A549 (cell line): ENCODE measurements around the gene UBASH3B. TPM values are rescaled to one million over a fixed set of nuclear protein-coding genes. Genes with fewer than 3 reads are reported as not detected.

Experiments
- ATAC-seq, 2 experiments: fragments of 200-7000 bp in 1 of 2; fragments of >200 bp in 1 of 2; cut with Nextera tagmentation in 1 of 2; cut with Tn5 transposase in 1 of 2; 3 replicates each; pipeline versions ENCODE4 v1.8.0 to v1.9.1; 2018 to 2020; ENCODE audit warnings: mild to moderate bottlenecking in 1 of 2, moderate library complexity in 1 of 2
- CTCF ChIA-PET: fragments of 300-600 bp; sonication (Branson Sonifier 250); formaldehyde crosslinking; extraction: SDS; loops from one replicate; lab custom pipeline; 2021; ENCODE audit warnings: antibody characterized with exemption, inconsistent platforms; lab: Yijun Ruan, JAX
- POLR2A ChIA-PET: fragments of 350-600 bp; formaldehyde crosslinking; extraction: SDS; loops from one replicate; lab custom pipeline; 2021; ENCODE audit warnings: antibody characterized with exemption, inconsistent platforms; lab: Yijun Ruan, JAX
- DNase-seq, 2 experiments: peaks; one replicate each; pipeline versions ENCODE4 v3.0.0 to v3.0.0-alpha.2; 2011 to 2016; ENCODE audit warnings: low read depth in 1 of 2, low spot score in 1 of 2
- FAIRE-seq: peaks from 2 replicates; lab custom pipeline; 2011; peaks lifted over from hg19 to GRCh38; lab: Jason Lieb, UNC
- H3K27ac ChIP-seq, 2 experiments: fragments of >200 bp; sonication (Bioruptor Twin); formaldehyde crosslinking; 3 replicates each; pipeline ENCODE4 v1.5.1; 2016 to 2017
- H3K4me1 ChIP-seq: fragments of >200 bp; sonication (Bioruptor Twin); formaldehyde crosslinking; 3 replicates; pipeline ENCODE4 v1.6.1; 2016
- H3K4me2 ChIP-seq: fragments of >200 bp; sonication (Bioruptor Twin); formaldehyde crosslinking; 3 replicates; pipeline ENCODE4 v1.6.1; 2016
- H3K4me3 ChIP-seq: fragments of >200 bp; sonication (Bioruptor Twin); formaldehyde crosslinking; 3 replicates; pipeline ENCODE4 v1.5.1; 2016
- H3K9me3 ChIP-seq: fragments of >200 bp; sonication (Bioruptor Twin); formaldehyde crosslinking; 3 replicates; pipeline ENCODE4 v1.6.1; 2016
- ATOH8 ChIP-seq: fragments of 250-450 bp; sonication (Bioruptor Pico); IDR thresholded peaks from 2 replicates; pipeline ENCODE4 v1.5.0; 2020; ENCODE audit warnings: low read depth, mild to moderate bottlenecking, moderate library complexity
- BCL3 ChIP-seq: fragments of >200 bp; sonication (Bioruptor Twin); formaldehyde crosslinking; IDR thresholded peaks from 3 replicates; pipeline ENCODE4 v1.6.1; 2016
- BHLHE40 ChIP-seq: IDR thresholded peaks from 2 replicates; pipeline ENCODE4 v1.6.1; 2012; ENCODE audit warnings: low read depth, low read length, inconsistent platforms
- CBX2 ChIP-seq: fragments of 200-600 bp; sonication (generic); IDR thresholded peaks from 2 replicates; pipeline ENCODE4 v1.6.1; 2016; ENCODE audit warnings: low read depth, mild to moderate bottlenecking, borderline replicate concordance
- CHD4 ChIP-seq: fragments of 200-600 bp; sonication (generic); IDR thresholded peaks from 2 replicates; pipeline ENCODE4 v1.6.1; 2016; ENCODE audit warnings: antibody characterized with exemption, mild to moderate bottlenecking, borderline replicate concordance
- EHMT2 ChIP-seq: fragments of 200-600 bp; sonication (generic); IDR thresholded peaks from 2 replicates; pipeline ENCODE4 v1.6.1; 2016; ENCODE audit warnings: antibody characterized with exemption, low read depth, mild to moderate bottlenecking, moderate library complexity
- EP300 ChIP-seq, 2 experiments: fragments of >200 bp; sonication (Bioruptor Twin); formaldehyde crosslinking; IDR thresholded peaks; 2 replicates in 1 of 2; 3 replicates in 1 of 2; pipeline ENCODE4 v1.6.1; 2016 to 2017
- HES2 ChIP-seq: fragments of >200 bp; sonication (Bioruptor Twin); formaldehyde crosslinking; IDR thresholded peaks from 2 replicates; pipeline ENCODE4 v1.6.1; 2016
- HOXB13 ChIP-seq: fragments of 250-450 bp; sonication (Bioruptor Pico); IDR thresholded peaks from 2 replicates; pipeline ENCODE4 v1.5.0; 2020; ENCODE audit warnings: low read depth, mild to moderate bottlenecking, moderate library complexity
- HOXB5 ChIP-seq: fragments of 250-450 bp; sonication (Bioruptor Pico); IDR thresholded peaks from 2 replicates; pipeline ENCODE4 v1.5.0; 2020; ENCODE audit warnings: mild to moderate bottlenecking, moderate library complexity
- JUNB ChIP-seq: fragments of >200 bp; sonication (Bioruptor Twin); formaldehyde crosslinking; IDR thresholded peaks from 2 replicates; pipeline ENCODE4 v1.6.1; 2016
- MAFK ChIP-seq: fragments of 450-650 bp; IDR thresholded peaks from 2 replicates; pipeline ENCODE4 v1.6.1; 2014; ENCODE audit not compliant: partially characterized antibody
- MAX ChIP-seq: IDR thresholded peaks from 2 replicates; pipeline ENCODE4 v1.6.1; 2012
- MAZ ChIP-seq: fragments of 150-350 bp; IDR thresholded peaks from 2 replicates; pipeline ENCODE4 v1.6.1; 2014; ENCODE audit warnings: antibody characterized with exemption, low read depth, low read length, borderline replicate concordance
- NFE2L2 ChIP-seq: fragments of 150-350 bp; conservative IDR thresholded peaks from 2 replicates; pipeline ENCODE4 v1.6.1; 2014; ENCODE audit warnings: low read length
- NPAS2 ChIP-seq: fragments of 250-450 bp; sonication (Bioruptor Pico); IDR thresholded peaks from 2 replicates; pipeline ENCODE4 v1.8.0; 2022; ENCODE audit warnings: mild to moderate bottlenecking, moderate library complexity, borderline replicate concordance
- PHF8 ChIP-seq: fragments of 200-600 bp; sonication (generic); IDR thresholded peaks from 2 replicates; pipeline ENCODE4 v1.6.1; 2016; ENCODE audit warnings: low read depth, mild to moderate bottlenecking, antibody characterized with exemption, moderate library complexity, borderline replicate concordance
- POLR2A ChIP-seq: IDR thresholded peaks from 2 replicates; pipeline ENCODE4 v1.6.1; 2012; ENCODE audit warnings: mild to moderate bottlenecking, low read length
- POLR2AphosphoS2 ChIP-seq: conservative IDR thresholded peaks from 2 replicates; pipeline ENCODE4 v1.6.1; 2012; ENCODE audit warnings: low read length, improper control_type of control experiment, inconsistent platforms
- RARB ChIP-seq: fragments of 250-450 bp; sonication (Bioruptor Pico); IDR thresholded peaks from 2 replicates; pipeline ENCODE4 v1.8.0; 2021; ENCODE audit warnings: mild to moderate bottlenecking, moderate library complexity
- RCOR1 ChIP-seq: fragments of 150-350 bp; IDR thresholded peaks from 2 replicates; pipeline ENCODE4 v1.6.1; 2014; ENCODE audit warnings: antibody characterized with exemption, low read length, low read depth
- RNF2 ChIP-seq: fragments of 200-600 bp; sonication (generic); IDR thresholded peaks from 2 replicates; pipeline ENCODE4 v1.6.1; 2016; ENCODE audit warnings: low read depth, mild to moderate bottlenecking, antibody characterized with exemption, moderate library complexity, borderline replicate concordance
- SMC3 ChIP-seq: fragments of >200 bp; sonication (Bioruptor Twin); formaldehyde crosslinking; IDR thresholded peaks from 3 replicates; pipeline ENCODE4 v1.6.1; 2018; ENCODE audit warnings: inconsistent platforms
- SREBF2 ChIP-seq: fragments of 450-650 bp; IDR thresholded peaks from 2 replicates; pipeline ENCODE4 v1.6.1; 2014; ENCODE audit warnings: mild to moderate bottlenecking, moderate library complexity
- TP53 ChIP-seq: fragments of 250-450 bp; sonication (Bioruptor Pico); IDR thresholded peaks from 2 replicates; pipeline ENCODE4 v1.5.0; 2021; ENCODE audit warnings: mild to moderate bottlenecking, moderate library complexity
- USF2 ChIP-seq: fragments of 450-650 bp; IDR thresholded peaks from 2 replicates; pipeline ENCODE4 v1.6.1; 2014; ENCODE audit warnings: antibody characterized with exemption
- WGBS: methylation state at CpG from one replicate; pipeline ENCODE4 v1.1.6; 2017; ENCODE audit errors: missing lambda C conversion rate; 5-methylcytosine and 5-hydroxymethylcytosine counted together
- polyA plus RNA-seq, 4 experiments: library from polyadenylated mRNA; depleted of rRNA in 3 of 4; stranded (reverse); fragments of >200 nt; fragmentation: RNase III in 1 of 4; extraction: RNeasy Plus Mini Kit Qiagen cat#74134 plus additional on column Dnase treatment in 1 of 4; gene quantifications; 2 replicates in 3 of 4; 3 replicates in 1 of 4; pipeline ENCODE4 v1.2.3, GENCODE V29; 2011 to 2017

The UBASH3B gene
- polyA plus RNA-seq, 2 of the 4 experiments (the other 2 are of a cell fraction), result 33.4 to 43.0 TPM

GRCh38 chr11:122711831-122712381, 56.4 kb downstream of the UBASH3B start:
- DNase-seq (no peak), ATAC-seq (peak in 1 of 2 experiments; percentile 48; a peak in 3 of 6 replicates), FAIRE-seq (no peak)
- H3K4me3 ChIP-seq, result no peak overlapping the region
- TF ChIP-seq USF2 (no peak), HOXB5 (CRISPR knock-in tag) (no peak), ATOH8 (CRISPR knock-in tag) (no peak), MAFK (no peak), PHF8 (no peak), TP53 (CRISPR knock-in tag) (no peak), JUNB (no peak), HES2 (no peak), CBX2 (no peak), RCOR1 (no peak), SREBF2 (no peak), BCL3 (no peak), NPAS2 (no peak), RARB (CRISPR knock-in tag) (no peak), EHMT2 (no peak), POLR2AphosphoS2 (no peak), CHD4 (no peak), MAX (no peak), BHLHE40 (no peak)
- H3K4me1 ChIP-seq, result peaks cover 54% of the 10 kb centered on the region
- no peaks in the 10 kb centered on the region for H3K9me3 ChIP-seq
- 0 out of 3 replicates have a peak overlapping the region, but pooled peaks have one; percentile 14 for H3K4me2 ChIP-seq
- ChIA-PET CTCF (interaction anchor here (0.9 to 1.8 kb wide), 6 partner anchors 12 to 82 kb away, joined by 3 to 8 read pairs (median 4); no protein-coding TSS in a partner anchor), POLR2A (interaction anchor here (0.7 kb wide), 1 partner anchor 10 kb away, joined by 3 read pairs; no protein-coding TSS in a partner anchor)
- 56% methylated on average over 5 of the region's 5 CpGs for WGBS
- H3K27ac ChIP-seq, result peak overlapping the region in 1 of 2 experiments; percentile 13; a peak in 1 of 6 replicates

GRCh38 chr11:122714004-122714403, 58.5 kb downstream of the UBASH3B start:
- ChIA-PET POLR2A (no interaction called here), CTCF (interaction anchor here (0.9 to 1.8 kb wide), 4 partner anchors 9 to 139 kb away, joined by 3 to 5 read pairs (median 4); no protein-coding TSS in a partner anchor)
- no peaks in the 10 kb centered on the region for H3K9me3 ChIP-seq
- TF ChIP-seq SMC3, result no peak
- no peak for TF ChIP-seq USF2
- no peak for TF ChIP-seq EP300 (IDR thresholded peaks at IDR 0.05)
- no peak for TF ChIP-seq PHF8
- no peak for TF ChIP-seq NFE2L2
- no peak for TF ChIP-seq RCOR1
- TF ChIP-seq RNF2, result no peak
- TF ChIP-seq MAZ, result no peak
- no peak for TF ChIP-seq CBX2
- TF ChIP-seq POLR2A, result no peak
- no peak for TF ChIP-seq HOXB13 (CRISPR knock-in tag)
- peaks cover 33% of the 10 kb centered on the region for H3K4me1 ChIP-seq
- no peak for FAIRE-seq
- H3K4me2 ChIP-seq, result no peak overlapping the region
- no peak for ATAC-seq
- no peak overlapping the region for H3K27ac ChIP-seq
- H3K4me3 ChIP-seq, result no peak overlapping the region
- WGBS, result 92% methylated on average over 5 of the region's 5 CpGs
- no peak for DNase-seq
